Ectodermal cell (in vitro differentiated cells): ENCODE results near the gene STX5.
"Not testable (repeated sequence)": the region's sequence is repeated elsewhere in the genome, so short reads cannot be mapped to it uniquely, and the experiment has no call there.

Experiments used
- H3K27ac ChIP-seq: 2 replicates; pipeline ENCODE4 v1.7.0; 2013; ENCODE audit warnings: mild to moderate bottlenecking, low read depth, low read length; ENCODE audit not compliant: insufficient read depth, poor library complexity, severe bottlenecking
- H3K27me3 ChIP-seq: 2 replicates; pipeline ENCODE4 v1.7.0; 2013; ENCODE audit warnings: mild to moderate bottlenecking, low read length; ENCODE audit not compliant: insufficient read depth, control insufficient read depth, poor library complexity, severe bottlenecking
- H3K36me3 ChIP-seq: one replicate; pipeline ENCODE4 v1.7.0; 2013; ENCODE audit warnings: low read length; ENCODE audit not compliant: control insufficient read depth, insufficient read depth
- H3K4me1 ChIP-seq: one replicate; pipeline ENCODE4 v1.7.0; 2013; ENCODE audit warnings: low read length; ENCODE audit not compliant: control insufficient read depth, insufficient read depth
- H3K4me3 ChIP-seq: 2 replicates; pipeline ENCODE4 v1.7.0; 2013; ENCODE audit warnings: low read depth, low read length, control low read depth; ENCODE audit not compliant: insufficient read depth
- H3K9me3 ChIP-seq: 2 replicates; pipeline ENCODE4 v1.7.0; 2013; ENCODE audit warnings: mild to moderate bottlenecking, low read length, moderate library complexity; ENCODE audit not compliant: control insufficient read depth
- WGBS, 2 experiments: methylation state at CpG; one replicate each; pipeline ENCODE4 v1.1.7; 2013; ENCODE audit warnings: missing lambda C conversion rate in 2 of 2; 5-methylcytosine and 5-hydroxymethylcytosine counted together

The STX5 gene

DNA sequence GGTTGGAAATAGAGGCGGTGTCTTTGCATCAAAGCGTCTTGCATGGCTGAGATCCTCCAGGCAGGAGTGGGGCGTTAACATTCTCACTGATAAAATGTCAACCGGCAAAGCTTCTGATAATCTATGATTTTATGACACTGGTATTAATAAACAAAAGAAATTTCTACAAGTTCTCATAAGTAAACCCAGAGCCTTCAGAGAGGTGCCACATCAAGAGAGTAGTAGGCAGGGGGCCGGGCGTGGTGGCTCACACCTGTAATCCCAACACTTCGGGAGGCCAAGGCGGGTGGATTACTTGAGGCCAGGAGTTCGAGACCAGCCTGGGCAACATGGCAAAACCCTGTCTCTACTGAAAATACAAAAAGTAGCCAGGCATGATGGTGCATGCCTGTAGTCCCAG is 11.0 kb upstream of the STX5 start:
- not testable (repeated sequence) for H3K27me3 ChIP-seq

DNA sequence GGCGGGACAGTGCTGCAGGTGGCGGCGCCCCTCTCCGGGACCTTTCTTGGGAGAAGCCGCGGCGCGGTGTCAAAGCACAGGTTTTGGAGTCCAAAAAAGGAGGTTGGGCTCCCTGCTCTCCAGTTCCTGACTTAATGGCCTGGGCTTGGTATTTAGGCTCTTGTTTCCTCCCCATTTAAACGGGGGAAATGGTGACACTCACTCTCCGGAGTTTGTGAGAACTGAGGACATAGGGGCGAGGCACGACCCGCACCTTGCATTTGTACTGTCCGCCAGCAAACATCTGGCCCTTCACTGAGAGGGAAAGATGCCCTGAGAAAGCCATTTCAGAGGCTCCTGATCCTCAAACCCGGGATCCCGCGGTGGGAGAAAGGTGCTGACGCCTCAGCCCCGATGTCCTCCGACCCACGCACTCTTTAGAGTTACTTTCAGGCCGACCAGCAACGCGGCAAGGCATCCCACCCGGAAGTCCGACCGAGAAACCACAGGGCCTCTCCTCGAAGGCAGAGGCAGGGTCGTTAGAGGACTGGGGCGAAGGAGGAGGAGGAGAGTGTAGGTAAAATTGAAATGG is 10.4 kb upstream of the STX5 start:
- no peaks in the 10 kb centered on the region for H3K36me3 ChIP-seq
- peak overlapping the region; percentile 96 for H3K27ac ChIP-seq
- peaks cover 12% of the 10 kb centered on the region for H3K4me1 ChIP-seq
- no peaks in the 10 kb centered on the region for H3K9me3 ChIP-seq
- H3K4me3 ChIP-seq, result peak overlapping the region; percentile 37
- no peaks in the 10 kb centered on the region for H3K27me3 ChIP-seq
- 6% methylated on average over 30 of the region's 30 CpGs for WGBS, 2 experiments

More for the DNA sequence above, 11.0 kb upstream of the STX5 start:
- Histone ChIP-seq H3K4me1 (peaks cover 12% of the 10 kb centered on the region), H3K27ac (peak overlapping the region; percentile 96), H3K4me3 (peak overlapping the region; percentile 16)
- WGBS, 2 experiments, result 86 to 90% methylated on average over 8 to 9 of the region's 9 CpGs
- not testable (repeated sequence) for H3K9me3 ChIP-seq, H3K36me3 ChIP-seq

DNA sequence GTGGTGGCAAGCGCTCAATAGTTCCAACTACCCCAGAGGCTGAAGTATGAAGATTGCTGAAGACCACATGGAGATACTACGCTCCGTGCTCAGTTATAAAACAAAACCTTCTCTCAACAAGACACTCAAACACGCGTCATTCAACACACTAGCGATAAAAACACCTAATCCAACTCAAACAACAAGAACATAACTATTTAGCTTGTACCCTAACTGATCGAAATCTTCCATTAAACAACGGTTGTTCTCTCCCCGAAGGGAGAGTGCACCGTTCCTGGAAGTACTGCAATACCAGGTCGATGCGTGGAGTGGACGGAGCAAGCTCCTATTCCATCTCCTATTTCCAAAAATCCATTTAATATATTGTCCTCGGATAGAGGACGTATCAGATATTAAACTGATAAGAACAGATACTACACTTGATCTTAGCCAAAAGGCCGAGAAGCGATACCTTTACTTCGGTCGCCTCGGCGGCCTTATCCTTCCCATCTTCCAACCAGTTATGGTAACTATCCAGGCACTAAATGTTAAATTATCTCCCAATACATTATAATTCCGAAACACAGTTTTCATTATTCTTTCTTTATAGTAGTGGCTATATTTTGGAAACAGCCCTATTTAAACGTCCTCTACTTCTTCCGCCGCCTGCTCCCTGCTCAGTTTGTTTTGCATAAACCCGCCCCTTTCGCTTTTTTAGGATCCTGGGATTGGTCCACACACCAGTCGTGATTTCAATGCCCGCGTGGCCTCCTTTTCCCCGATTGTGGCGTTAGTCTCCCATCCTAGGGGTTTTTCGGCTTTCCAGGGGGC is 9.7 kb upstream of the STX5 start:
- Histone ChIP-seq H3K4me3 (peak overlapping the region; percentile 37), H3K27ac (peak overlapping the region; percentile 96), H3K27me3 (no peaks in the 10 kb centered on the region), H3K9me3 (no peaks in the 10 kb centered on the region), H3K4me1 (peaks cover 12% of the 10 kb centered on the region), H3K36me3 (no peaks in the 10 kb centered on the region)
- WGBS, 2 experiments, result 0% methylated on average over 32 to 33 of the region's 33 CpGs

DNA sequence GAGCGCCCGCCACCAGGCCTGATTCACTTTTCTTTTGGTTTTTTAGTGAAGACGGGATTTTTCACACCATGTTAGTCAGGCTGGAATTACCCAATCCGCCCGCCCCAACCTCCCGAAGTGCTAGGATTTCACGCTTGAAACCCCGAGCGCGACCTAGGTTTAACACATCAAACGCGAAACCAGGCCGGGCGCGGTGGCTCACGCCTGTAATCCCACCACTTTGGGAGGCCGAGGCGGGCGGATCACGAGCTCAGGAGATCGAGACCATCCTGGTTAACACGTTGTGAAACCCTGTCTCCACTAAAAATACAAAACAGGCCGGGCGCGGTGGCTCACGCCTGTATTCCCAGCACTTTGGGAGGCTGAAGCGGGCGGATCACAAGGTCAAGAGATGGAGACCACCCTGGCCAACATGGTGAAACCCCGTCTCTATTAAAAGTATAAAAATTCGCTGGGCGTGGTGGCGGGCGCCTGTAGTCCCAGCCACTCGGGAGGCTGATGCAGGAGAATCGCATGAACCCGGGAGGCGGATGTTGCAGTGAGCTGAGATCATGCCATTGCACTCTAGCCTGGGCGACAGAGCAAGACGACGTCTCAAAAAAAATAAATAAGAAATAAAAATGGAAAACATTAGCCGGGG is 9.0 kb upstream of the STX5 start:
- H3K9me3 ChIP-seq, H3K36me3 ChIP-seq, H3K27me3 ChIP-seq: not testable (repeated sequence)
- peak overlapping the region; percentile 96 for H3K27ac ChIP-seq
- H3K4me1 ChIP-seq, result peaks cover 12% of the 10 kb centered on the region
- WGBS, 2 experiments, result 4% methylated on average over 41 of the region's 41 CpGs
- peak overlapping the region; percentile 85 for H3K4me3 ChIP-seq

DNA sequence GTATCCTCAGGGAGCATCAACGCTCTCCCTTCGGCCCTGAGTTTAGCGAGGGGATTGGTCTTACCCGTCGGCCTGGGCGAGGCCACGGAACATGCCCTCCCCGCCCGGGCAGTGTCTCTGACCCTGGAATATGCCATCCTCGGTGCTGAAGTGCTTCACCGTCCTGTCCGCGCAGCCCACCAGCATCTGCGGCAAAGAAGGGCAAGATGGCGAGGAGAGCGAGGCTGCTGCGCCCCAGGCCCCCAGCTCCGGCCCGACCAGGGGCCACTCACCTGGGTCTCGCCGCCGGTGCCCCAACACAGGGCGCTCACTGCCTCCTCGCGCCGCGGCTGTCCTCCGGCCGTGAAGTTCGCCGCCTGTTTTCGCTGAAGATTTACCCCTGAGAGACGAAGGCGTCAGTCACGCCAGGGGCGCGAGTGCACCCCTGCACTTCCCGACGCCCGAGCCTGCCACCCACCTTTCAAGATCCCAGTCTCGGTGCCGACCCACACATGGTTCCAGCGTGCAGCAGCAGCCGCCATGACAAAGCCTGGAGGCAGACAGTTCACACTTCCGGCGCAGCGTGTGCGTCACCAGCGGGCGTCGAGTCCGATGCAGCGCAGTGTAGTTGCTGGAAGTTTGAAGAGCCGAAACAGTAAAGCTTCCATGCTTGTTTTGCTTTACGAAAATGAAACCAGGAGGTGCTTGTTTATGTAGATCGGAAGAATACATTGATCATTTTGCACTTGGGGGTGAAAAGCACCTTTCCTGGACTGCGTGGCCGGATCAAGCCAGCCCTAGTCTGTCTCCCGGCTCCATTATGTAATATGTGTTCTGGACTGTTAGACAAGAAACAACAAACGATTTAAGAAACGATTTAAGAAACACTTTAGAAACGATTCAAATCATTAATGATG is 7.4 kb upstream of the STX5 start, which contains the start of gene WDR74:
TSS of gene WDR74 (minus strand) at position 541 of the 896 bp plus-strand sequence. CDS start at position 521, 20 bp downstream.
- 0 to 1% methylated on average over 61 to 62 of the region's 62 CpGs for WGBS, 2 experiments
- no peaks in the 10 kb centered on the region for H3K9me3 ChIP-seq
- peak within 1 kb of the TSS; percentile 96 for H3K27ac ChIP-seq
- no peaks in the 10 kb centered on the region for H3K27me3 ChIP-seq
- peaks cover 12% of the 10 kb centered on the region for H3K4me1 ChIP-seq
- H3K4me3 ChIP-seq, result peak within 1 kb of the TSS; percentile 85
- H3K36me3 ChIP-seq, result peaks cover 15% of the 10 kb centered on the region

DNA sequence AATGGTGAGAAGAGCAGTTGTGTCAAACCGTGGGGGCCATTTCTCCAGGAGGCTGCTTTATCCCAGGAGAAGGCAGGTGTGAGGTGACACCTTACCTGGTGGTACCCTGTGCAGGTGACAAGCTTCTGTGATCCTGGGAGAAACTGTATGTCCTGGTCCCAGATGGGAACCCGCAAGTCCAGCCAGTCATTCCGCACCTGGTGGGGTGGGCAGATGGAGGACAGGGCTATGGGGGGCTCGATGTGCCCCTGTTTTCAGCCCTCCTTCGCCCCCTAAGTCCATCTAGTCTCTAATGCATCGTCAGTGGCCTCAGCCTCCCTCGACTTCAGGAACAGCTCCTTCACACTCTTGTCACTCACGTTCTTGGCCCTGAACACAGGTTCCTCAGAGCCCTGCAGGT is 3.5 kb upstream of the STX5 start:
- H3K4me1 ChIP-seq, result peaks cover 9% of the 10 kb centered on the region
- H3K27ac ChIP-seq, result no peak overlapping the region
- no peak overlapping the region for H3K4me3 ChIP-seq
- WGBS, 2 experiments, result 90 to 93% methylated on average over 8 of the region's 8 CpGs
- no peaks in the 10 kb centered on the region for H3K9me3 ChIP-seq
- H3K27me3 ChIP-seq, result no peaks in the 10 kb centered on the region
- H3K36me3 ChIP-seq, result peaks cover 15% of the 10 kb centered on the region

DNA sequence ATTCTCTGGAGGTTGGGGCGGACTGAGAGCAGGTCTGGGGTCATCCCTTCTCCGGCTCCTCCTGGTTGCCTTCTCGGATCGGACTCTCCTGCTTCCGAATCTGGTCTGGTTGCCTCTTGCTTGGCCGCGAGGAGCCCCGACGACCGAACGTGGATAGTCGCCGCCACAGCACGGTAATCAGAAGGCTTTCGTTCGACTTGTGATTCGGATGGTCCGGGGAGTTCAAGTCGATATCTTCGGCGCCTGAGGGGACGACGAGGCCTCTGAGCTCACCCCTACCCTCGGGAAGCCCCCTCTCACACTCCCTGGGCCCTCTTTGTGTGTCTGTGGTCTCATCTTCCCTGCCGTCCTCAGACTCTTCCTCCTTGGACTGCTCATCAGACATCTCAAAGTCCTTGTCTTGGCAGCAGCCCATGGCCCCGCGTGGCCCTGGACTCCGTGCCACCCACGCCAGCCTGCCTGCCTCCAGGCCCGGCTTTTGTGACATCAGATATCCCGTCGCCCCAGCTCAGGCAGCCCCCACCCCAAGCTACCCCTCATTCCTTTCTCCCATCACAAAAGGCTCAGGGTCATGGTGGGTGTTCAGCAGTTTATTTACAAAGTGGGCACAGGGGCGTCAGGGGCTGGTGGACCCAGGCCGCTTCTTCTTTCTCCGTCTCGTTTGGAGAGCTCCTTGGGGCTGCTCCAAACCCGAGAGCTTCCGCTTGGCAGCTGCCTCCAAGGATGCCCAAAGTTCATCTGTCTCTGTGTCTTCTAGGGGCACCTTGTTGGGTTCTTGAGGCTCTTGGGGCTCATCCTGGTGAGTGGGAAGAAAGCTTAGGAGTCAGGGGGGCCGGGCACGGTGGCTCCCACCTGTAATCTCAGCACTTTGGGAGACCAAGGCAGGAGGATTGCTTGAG is 734 bp upstream of the STX5 start, which contains the start of gene TEX54:
TSS of gene TEX54 (minus strand) at position 506 of the 899 bp plus-strand sequence.
- Histone ChIP-seq H3K9me3 (no peaks in the 10 kb centered on the region), H3K27ac (peak within 1 kb of the TSS; percentile 95), H3K27me3 (no peaks in the 10 kb centered on the region), H3K4me1 (peaks cover 9% of the 10 kb centered on the region), H3K36me3 (peaks cover 16% of the 10 kb centered on the region), H3K4me3 (peak within 1 kb of the TSS; percentile 93)
- 22 to 23% methylated on average over 40 of the region's 40 CpGs for WGBS, 2 experiments

DNA sequence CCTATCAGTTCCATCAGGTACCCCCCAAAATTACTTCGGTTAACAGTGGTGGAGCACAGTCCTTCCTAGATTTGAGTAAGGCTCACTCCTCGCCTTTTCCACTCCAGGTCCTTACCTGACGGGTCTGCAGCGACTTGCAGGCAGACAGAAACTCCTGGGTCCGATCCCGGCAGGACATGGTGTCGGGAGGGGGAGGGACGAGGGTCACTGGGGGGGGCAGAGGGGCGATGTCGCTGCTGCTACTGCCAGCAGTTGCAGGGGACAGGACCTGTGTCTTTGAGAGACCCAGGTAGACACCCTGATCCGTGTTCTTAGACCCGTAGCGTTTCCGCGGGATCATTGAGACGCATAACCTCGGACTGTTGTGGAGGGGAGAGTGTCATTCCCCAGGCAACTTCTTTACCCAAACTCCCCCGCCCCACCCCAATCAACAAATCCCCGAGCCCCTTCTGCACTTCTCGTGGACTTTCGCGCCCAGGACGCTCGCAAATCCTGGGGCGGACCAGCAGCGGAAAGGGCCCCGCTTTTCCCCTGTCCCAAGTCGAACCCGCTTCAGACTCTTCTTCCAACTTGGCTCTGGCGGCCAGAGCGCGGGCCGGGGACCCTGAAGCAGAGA is 839 bp downstream of the STX5 start:
- peak overlapping the region; percentile 93 for H3K4me3 ChIP-seq
- H3K4me1 ChIP-seq, result peaks cover 9% of the 10 kb centered on the region
- 1 to 2% methylated on average over 33 of the region's 33 CpGs for WGBS, 2 experiments
- no peaks in the 10 kb centered on the region for H3K9me3 ChIP-seq
- H3K36me3 ChIP-seq, result peaks cover 21% of the 10 kb centered on the region
- H3K27me3 ChIP-seq, result no peaks in the 10 kb centered on the region
- peak overlapping the region; percentile 95 for H3K27ac ChIP-seq

DNA sequence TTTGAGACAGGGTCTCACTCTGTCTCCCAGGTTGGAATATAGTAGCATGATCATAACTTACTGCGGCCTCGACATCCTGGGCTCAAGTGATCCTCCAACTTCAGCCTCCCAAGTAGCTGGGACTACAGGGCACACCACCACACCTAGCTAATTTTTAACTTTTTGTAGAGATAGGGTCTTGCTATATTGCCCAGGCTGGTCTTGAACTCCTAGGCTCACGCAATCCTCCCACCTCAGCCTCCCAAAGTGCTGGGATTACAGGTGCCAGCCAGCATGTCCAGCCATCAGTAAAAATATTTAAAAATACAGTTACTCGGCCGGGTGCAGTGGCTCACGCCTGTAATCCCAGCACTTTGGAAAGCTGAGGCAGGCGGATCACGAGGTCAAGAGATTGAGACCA is 3.7 kb downstream of the STX5 start:
- H3K4me1 ChIP-seq, H3K27me3 ChIP-seq, H3K27ac ChIP-seq, H3K4me3 ChIP-seq, H3K9me3 ChIP-seq: not testable (repeated sequence)
- peaks cover 23% of the 10 kb centered on the region for H3K36me3 ChIP-seq
- 92 to 95% methylated on average over 8 of the region's 8 CpGs for WGBS, 2 experiments
